Retinal pigment epithelial cell (primary cell): ENCODE measurements around the gene MRPL53.

Experiments used
- DNase-seq: peaks from one replicate; pipeline ENCODE4 v3.0.0-alpha.2; 2010; ENCODE audit warnings: low read depth
- H3K4me3 ChIP-seq: 2 replicates; pipeline ENCODE4 v1.5.1; 2011; ENCODE audit warnings: mild to moderate bottlenecking, low read length, control low read depth, moderate library complexity
- CTCF ChIP-seq: conservative IDR thresholded peaks from 2 replicates; pipeline ENCODE4 v1.5.1; 2011; ENCODE audit warnings: low read depth, low read length, control low read depth, inconsistent platforms

MRPL53 gene

GRCh38 chr2:74512744-74513604, 40.5 kb upstream of the MRPL53 start:
- TF ChIP-seq CTCF = no peak
- DNase-seq = no peak
- H3K4me3 ChIP-seq = no peak overlapping the region

GRCh38 chr2:74511104-74511989, 38.9 kb upstream of the MRPL53 start:
- no peak for DNase-seq
- H3K4me3 ChIP-seq = no peak overlapping the region
- no peak for TF ChIP-seq CTCF

GRCh38 chr2:74510272-74510671, 37.8 kb upstream of the MRPL53 start:
- no peak for DNase-seq
- no peak for TF ChIP-seq CTCF
- H3K4me3 ChIP-seq = no peak overlapping the region

- no peak for DNase-seq
Measured at GRCh38 chr2:74507926-74508520, 35.5 kb upstream of the MRPL53 start.

GRCh38 chr2:74507145-74507925, 34.9 kb upstream of the MRPL53 start, which contains the start of gene PCGF1:
Gene PCGF1, minus strand, starts transcription at chr2:74507695. Its CDS starts 27 bp downstream, at chr2:74507668.
- peak; percentile 46 for TF ChIP-seq CTCF
- H3K4me3 ChIP-seq = peak within 1 kb of the TSS; percentile 98
- DNase-seq = peak; percentile 85

More at GRCh38 chr2:74507926-74508520, 35.5 kb upstream of the MRPL53 start:
- TF ChIP-seq CTCF = no peak
- peak overlapping the region; percentile 98 for H3K4me3 ChIP-seq
